ENCODE data around the gene ANKRD34A. TPM values are rescaled to one million over a fixed set of nuclear protein-coding genes. Genes with fewer than 3 reads are reported as not detected.

The ANKRD34A gene
- total and polyA plus RNA-seq, 2 of the 13 experiments (the other 11 are each of a cell fraction or from before 2014, with no cell fraction given): 0.05 to 0.07 TPM

GRCh38 chr1:145964328-145965118 lies at the start of gene ANKRD34A, which contains the start of gene POLR3GL (continued):
- TF ChIP-seq ZBTB25 (CRISPR knock-in tag; IDR thresholded peaks at IDR 0.05) (no peak), ZMYM4 (CRISPR knock-in tag; IDR thresholded peaks at IDR 0.05) (peak; percentile 24; the same call in 1 of the 2 replicates), SMARCC2 (IDR thresholded peaks at IDR 0.05) (no peak), ZNF609 (CRISPR knock-in tag; IDR thresholded peaks at IDR 0.05; ENCODE audit: borderline replicate concordance) (no peak; the same call in 1 of the 2 replicates), KDM2A (CRISPR knock-in tag; IDR thresholded peaks at IDR 0.05; ENCODE audit: borderline replicate concordance, low read depth) (peak; percentile 59; the same call in 1 of the 2 replicates), YEATS4 (CRISPR knock-in tag; IDR thresholded peaks at IDR 0.05; ENCODE audit: borderline replicate concordance) (peak; percentile 56), ATF5 (CRISPR knock-in tag; IDR thresholded peaks at IDR 0.05; ENCODE audit: low read depth) (no peak), GATA4 (IDR thresholded peaks at IDR 0.05; ENCODE audit: borderline replicate concordance, low read depth) (peak; percentile 73; the same call in 1 of the 2 replicates), ZNF101 (CRISPR knock-in tag; IDR thresholded peaks at IDR 0.05; ENCODE audit: borderline replicate concordance, low read depth) (no peak), ZSCAN21 (CRISPR knock-in tag; IDR thresholded peaks at IDR 0.05; ENCODE audit: borderline replicate concordance) (no peak; the same call in 1 of the 2 replicates), ZNF879 (CRISPR knock-in tag; IDR thresholded peaks at IDR 0.05) (no peak), WIZ (CRISPR knock-in tag; IDR thresholded peaks at IDR 0.05) (no peak), ZNF24 (IDR thresholded peaks at IDR 0.05) (no peak), HBP1 (CRISPR knock-in tag; IDR thresholded peaks at IDR 0.05; ENCODE audit: low read depth) (no peak), ZMYM2 (CRISPR knock-in tag; IDR thresholded peaks at IDR 0.05) (no peak), TBP (CRISPR knock-in tag; IDR thresholded peaks at IDR 0.05) (no peak), PPARG (CRISPR knock-in tag; conservative IDR thresholded peaks at IDR 0.05) (no peak), MEIS1 (CRISPR knock-in tag; IDR thresholded peaks at IDR 0.05; ENCODE audit: borderline replicate concordance) (no peak), RNF219 (CRISPR knock-in tag; IDR thresholded peaks at IDR 0.05) (no peak)
